SH-SY5Y (cell line): ENCODE measurements around the gene ENDOV.

Experiments
- GATA2 ChIP-seq: IDR thresholded peaks from 2 replicates; pipeline ENCODE4 v1.6.1; 2011; ENCODE audit warnings: mild to moderate bottlenecking, low read depth, low read length
- GATA3 ChIP-seq: IDR thresholded peaks from 2 replicates; pipeline ENCODE4 v1.6.1; 2011; ENCODE audit warnings: low read depth, mild to moderate bottlenecking, low read length, moderate library complexity

GRCh38 chr17:80432961-80433550 is 18.1 kb downstream of the ENDOV start:
- TF ChIP-seq GATA2 (no peak), GATA3 (no peak)
